GM19328 (cell line): ENCODE measurements around the gene ZFYVE21.
"Not testable (repeated sequence)": the region's sequence is repeated elsewhere in the genome, so short reads cannot be mapped to it uniquely, and the experiment has no call there.

Experiments
- ATAC-seq: cut with Tn5 transposase; IDR thresholded peaks from one replicate; pipeline ENCODE4 v1.9.1; 2021; ENCODE audit warnings: mild to moderate bottlenecking, moderate library complexity; ENCODE audit not compliant: unreplicated experiment

Gene ZFYVE21

GRCh38 chr14:103755060-103755459 lies 39.5 kb downstream of the ZFYVE21 start:
- ATAC-seq: no peak

DNA sequence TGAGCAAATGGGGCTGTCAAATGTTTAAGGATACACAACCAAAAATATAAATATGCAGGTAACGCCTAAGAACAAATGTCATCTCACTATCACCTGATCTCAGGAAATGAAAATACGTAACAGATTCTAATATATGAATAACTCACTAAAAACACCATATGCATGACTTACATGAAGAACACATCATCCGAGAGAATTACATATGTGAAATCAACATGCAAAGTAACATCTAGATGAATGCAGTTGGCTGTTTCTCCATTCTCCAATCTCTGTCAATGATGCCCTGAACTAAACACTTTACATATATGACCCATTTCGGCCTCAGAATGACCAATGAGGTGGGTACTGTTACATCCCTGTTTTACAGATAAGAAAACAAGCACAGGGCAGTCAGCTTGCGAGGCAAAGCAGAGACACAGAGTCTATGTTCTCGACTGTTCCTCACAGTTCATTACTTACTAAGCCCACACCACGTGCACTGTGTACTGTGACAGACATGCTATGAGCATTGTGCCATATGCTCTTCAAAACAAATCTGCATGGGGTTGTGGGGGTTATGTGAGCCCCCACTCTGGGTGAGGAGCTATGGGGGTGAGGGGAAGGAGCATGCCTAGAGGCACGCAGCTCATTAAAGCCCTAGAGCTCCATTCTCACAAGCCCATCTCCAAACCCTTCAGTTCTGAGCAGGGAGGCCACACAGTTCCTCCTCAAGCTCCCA lies 42.6 kb downstream of the ZFYVE21 start:
- no peak for ATAC-seq

DNA sequence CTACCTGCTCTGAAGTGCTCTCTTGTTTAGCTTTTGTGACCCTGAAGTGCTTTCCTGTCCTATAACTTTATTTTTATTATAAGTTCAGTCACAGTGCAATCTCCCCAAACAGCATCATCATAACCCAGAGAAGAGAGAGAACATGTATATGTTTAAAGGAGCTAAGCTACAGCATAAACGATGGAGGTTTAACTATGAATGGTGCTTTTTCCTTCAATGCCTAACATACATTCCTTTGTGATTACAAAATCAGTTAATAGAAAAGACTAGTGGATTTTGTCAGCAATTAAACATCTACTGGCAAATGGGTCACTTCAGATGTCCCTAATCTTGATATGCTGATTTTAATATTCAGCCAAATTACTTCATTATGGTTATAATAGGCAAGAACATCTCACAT lies 46.4 kb downstream of the ZFYVE21 start:
- ATAC-seq: no peak

DNA sequence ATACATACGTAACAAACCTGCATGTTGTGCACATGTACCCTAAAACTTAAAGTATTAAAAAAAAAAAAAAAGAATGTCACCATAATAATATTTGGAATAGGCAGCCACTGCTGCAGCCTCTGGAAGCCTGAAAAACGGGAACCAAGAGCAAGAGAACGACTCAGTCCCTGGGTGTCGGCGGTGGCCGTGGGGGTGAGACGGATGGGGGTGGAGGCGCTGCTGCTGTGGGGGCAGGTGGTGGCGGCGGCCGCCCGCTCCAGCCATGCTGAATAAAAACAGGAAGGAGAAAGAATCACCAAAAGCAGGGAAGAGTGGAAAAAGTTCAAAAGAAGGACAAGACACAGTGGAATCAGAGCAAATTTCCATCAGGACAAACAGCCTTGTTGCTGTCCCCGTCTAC lies 46.9 kb downstream of the ZFYVE21 start:
- ATAC-seq: no peak

DNA sequence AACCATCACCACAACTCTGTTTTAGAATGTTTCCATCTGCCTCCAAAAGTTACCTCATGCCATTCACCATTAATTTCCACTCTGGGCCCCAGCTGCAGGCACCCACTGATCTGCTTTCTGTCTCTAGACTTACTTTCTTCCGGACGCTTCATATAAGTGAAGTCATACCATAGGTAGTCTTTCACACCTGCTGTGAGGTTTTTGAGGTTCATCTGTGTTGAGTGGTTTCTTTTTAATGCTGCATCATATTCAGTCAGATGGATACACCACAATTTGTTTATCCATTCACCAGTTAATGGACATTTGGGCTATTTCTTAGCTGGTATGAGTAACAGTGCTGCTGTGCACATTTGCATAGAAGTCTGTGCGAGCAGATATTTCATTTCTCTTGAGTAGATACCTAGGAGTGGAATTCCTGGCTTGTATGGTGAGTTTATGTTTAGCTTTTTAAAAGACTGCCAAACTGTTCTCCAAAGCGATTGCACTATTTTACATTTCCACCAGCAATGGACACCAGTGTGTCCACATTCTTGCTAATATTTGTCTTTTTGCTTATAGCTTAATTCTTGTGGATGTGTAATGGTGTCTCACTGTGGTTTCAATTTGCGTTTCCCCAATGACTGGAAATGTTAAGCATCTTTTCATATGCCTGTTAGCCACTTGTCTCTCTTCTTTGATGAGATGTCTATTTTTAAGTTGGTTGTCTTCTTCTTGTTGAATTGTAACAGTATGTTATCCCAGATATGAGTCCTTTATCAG lies 48.3 kb downstream of the ZFYVE21 start:
- peak; percentile 53 for ATAC-seq

DNA sequence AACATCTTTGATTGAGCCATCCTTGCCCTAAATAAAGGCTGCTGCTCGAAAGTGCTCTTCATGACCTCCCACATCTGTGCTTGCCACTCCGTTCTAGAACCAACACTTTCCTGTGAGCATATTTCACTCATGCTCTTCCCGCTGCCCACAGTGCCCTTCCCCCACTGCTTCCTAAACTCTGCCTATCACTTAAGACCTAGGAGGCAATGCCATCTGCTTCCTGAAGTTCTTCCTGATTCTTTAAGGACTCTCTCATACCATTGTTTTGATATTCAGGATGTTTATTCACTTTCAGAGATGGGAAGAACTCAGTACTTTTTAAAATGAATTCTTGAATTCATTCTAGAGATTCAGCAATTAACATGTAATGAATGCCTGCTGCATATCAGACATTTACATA lies 49.9 kb downstream of the ZFYVE21 start:
- ATAC-seq: no peak

GRCh38 chr14:103767336-103767894 lies 51.8 kb downstream of the ZFYVE21 start:
- no peak for ATAC-seq

GRCh38 chr14:103770500-103770899 lies 54.9 kb downstream of the ZFYVE21 start:
- ATAC-seq: no peak

DNA sequence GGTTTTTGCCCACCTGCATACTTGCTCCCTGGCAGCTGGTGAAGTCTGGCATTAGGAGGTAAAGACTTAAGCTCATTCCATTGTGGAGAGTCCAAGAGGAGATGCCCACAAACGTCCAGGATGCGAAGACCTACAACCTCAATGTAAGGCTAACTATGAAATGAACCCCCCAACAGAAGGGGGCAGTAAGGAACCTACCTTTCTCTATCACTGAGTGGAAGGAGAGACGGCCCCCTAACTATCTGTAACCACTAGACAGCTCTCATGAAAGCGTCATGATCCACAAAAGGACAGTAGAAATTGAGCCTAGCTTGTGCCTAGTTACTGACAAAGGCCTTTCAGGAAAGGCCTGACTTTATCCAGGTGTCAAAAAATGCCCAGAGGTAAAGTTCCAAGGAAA lies 55.3 kb downstream of the ZFYVE21 start:
- ATAC-seq: no peak

GRCh38 chr14:103772078-103772712 lies 56.6 kb downstream of the ZFYVE21 start:
- ATAC-seq: no peak

DNA sequence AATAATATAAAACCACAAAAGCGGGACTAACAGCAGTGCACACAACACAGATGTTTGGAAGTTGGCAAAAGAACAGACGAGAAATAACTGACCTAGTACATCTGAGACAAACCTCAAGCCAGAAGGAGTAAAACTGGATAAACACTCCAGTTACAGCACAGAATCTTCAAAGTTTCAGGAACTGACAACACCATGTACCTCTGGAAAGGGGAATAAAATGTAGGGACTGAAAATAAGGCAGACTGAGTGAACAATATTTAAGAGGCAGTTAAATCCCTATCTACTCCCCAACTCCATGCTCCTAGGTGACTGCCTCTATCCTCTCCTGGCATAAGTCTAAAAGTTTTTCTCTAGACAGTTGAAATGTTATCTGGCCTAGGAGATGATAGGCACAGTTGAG lies 57.9 kb downstream of the ZFYVE21 start:
- ATAC-seq: no peak

DNA sequence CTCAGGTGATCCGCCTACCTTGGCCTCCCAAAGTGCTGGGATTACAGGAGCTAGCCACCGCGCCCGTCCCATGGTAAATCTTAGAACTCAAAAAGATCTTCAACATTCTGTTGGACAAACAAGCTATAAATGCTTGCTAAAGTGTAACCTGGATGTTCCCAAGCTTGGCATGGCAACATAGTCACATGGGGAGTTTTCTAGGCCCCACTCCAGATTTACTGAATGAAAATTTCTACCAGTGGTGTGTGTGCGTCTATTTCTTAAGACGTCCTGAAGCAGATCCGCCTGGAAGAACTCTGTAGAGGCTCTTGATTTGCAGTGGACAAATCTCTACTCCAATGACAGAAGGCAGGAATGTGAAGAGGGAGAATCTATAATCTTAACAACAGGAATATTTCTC lies 59.9 kb downstream of the ZFYVE21 start:
- ATAC-seq: no peak

GRCh38 chr14:103776319-103776718 lies 60.7 kb downstream of the ZFYVE21 start:
- not testable (repeated sequence) for ATAC-seq

DNA sequence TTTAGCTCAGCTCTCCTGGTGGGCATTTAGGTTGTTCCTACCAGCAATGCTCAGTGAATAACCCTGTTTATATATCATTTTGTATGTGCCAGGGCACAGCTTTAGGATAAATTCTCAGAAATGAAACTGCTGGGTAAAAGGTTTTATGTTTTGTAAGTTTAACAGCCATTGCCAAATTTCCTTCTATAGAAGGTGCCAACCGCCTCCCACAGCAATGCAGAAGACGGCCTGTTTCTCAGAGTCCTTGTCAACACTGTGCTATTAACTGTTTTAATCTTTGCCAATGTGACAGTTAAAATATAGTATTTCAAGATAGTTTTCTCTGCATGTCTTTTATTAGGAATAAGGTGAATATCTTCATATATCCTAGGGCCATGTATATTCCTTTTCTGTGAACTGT lies 66.8 kb downstream of the ZFYVE21 start:
- no peak for ATAC-seq
